ENCODE measurements around the gene SHLD2.
A peak's percentile ranks its signal among the peaks of the same experiment; 100 is the strongest.
"Not testable (repeated sequence)": the region's sequence is repeated elsewhere in the genome, so short reads cannot be mapped to it uniquely, and the experiment has no call there.

Gene SHLD2

GRCh38 chr10:87229211-87229610 lies 134.2 kb downstream of the SHLD2 start:
- H3K36me3 ChIP-seq (ENCODE audit: control insufficient read depth in 1 of 2, insufficient read depth in 2 of 2, low read length in 2 of 2); H3K9me3 ChIP-seq (ENCODE audit: insufficient read depth, low read depth, low read length); H3K27me3 ChIP-seq (ENCODE audit: insufficient read depth, low read length); H3K9ac ChIP-seq (ENCODE audit: low read length); H2BK5ac ChIP-seq (ENCODE audit: low read depth, low read length, poor library complexity); H3K14ac ChIP-seq (ENCODE audit: low read length); H4K12ac ChIP-seq (ENCODE audit: low read depth, low read length); H3K4me2 ChIP-seq (ENCODE audit: low read length); H3K79me1 ChIP-seq (ENCODE audit: low read length); H2AFZ ChIP-seq (ENCODE audit: insufficient read depth, low read length, poor library complexity); H3K27ac ChIP-seq (ENCODE audit: low read depth, low read length); H3K4me3 ChIP-seq (ENCODE audit: low read depth, low read length); H2BK12ac ChIP-seq (ENCODE audit: low read length); H3K4me1 ChIP-seq (ENCODE audit: control insufficient read depth in 1 of 2, insufficient read depth in 2 of 2, low read length in 2 of 2); H2BK120ac ChIP-seq (ENCODE audit: insufficient read depth, low read length, poor library complexity); H4K8ac ChIP-seq (ENCODE audit: low read depth, low read length); H3K23ac ChIP-seq (ENCODE audit: low read length); H3K4ac ChIP-seq (ENCODE audit: low read depth, low read length); H2AK5ac ChIP-seq (ENCODE audit: low read length); H3K79me2 ChIP-seq (ENCODE audit: control insufficient read depth, insufficient read depth, low read length, poor library complexity); H4K91ac ChIP-seq (ENCODE audit: low read depth, low read length): not testable (repeated sequence)
- WGBS (ENCODE audit: extremely low coverage, insufficient coverage, insufficient read length), result no CpG with 5 or more reads among the region's 9 CpGs
- peak overlapping the region; percentile 69 for H3K18ac ChIP-seq (ENCODE audit: low read length)
- DNase-seq, result peak in 1 of 2 donors; percentile 5

- no CpG with 5 or more reads among the region's 7 CpGs for WGBS (ENCODE audit: extremely low coverage, insufficient coverage, insufficient read length)
- DNase-seq; H4K12ac ChIP-seq (ENCODE audit: low read depth, low read length); H3K27me3 ChIP-seq (ENCODE audit: insufficient read depth, low read length); H2AK5ac ChIP-seq (ENCODE audit: low read length); H2AFZ ChIP-seq (ENCODE audit: insufficient read depth, low read length, poor library complexity); H3K4me3 ChIP-seq (ENCODE audit: low read depth, low read length); H2BK12ac ChIP-seq (ENCODE audit: low read length); H3K4me2 ChIP-seq (ENCODE audit: low read length); H3K9ac ChIP-seq (ENCODE audit: low read length); H3K23ac ChIP-seq (ENCODE audit: low read length); H3K14ac ChIP-seq (ENCODE audit: low read length); H3K79me1 ChIP-seq (ENCODE audit: low read length); H3K4me1 ChIP-seq (ENCODE audit: control insufficient read depth in 1 of 2, insufficient read depth in 2 of 2, low read length in 2 of 2); H3K36me3 ChIP-seq (ENCODE audit: control insufficient read depth in 1 of 2, insufficient read depth in 2 of 2, low read length in 2 of 2); H3K27ac ChIP-seq (ENCODE audit: low read depth, low read length); H2BK120ac ChIP-seq (ENCODE audit: insufficient read depth, low read length, poor library complexity); H3K79me2 ChIP-seq (ENCODE audit: control insufficient read depth, insufficient read depth, low read length, poor library complexity); H2BK5ac ChIP-seq (ENCODE audit: low read depth, low read length, poor library complexity); H3K9me3 ChIP-seq (ENCODE audit: insufficient read depth, low read depth, low read length); H3K4ac ChIP-seq (ENCODE audit: low read depth, low read length); H3K18ac ChIP-seq (ENCODE audit: low read length); H4K8ac ChIP-seq (ENCODE audit: low read depth, low read length); H4K91ac ChIP-seq (ENCODE audit: low read depth, low read length): not testable (repeated sequence)
Measured at GRCh38 chr10:87234854-87235253, 139.8 kb downstream of the SHLD2 start.

GRCh38 chr10:87237244-87237643 lies 142.2 kb downstream of the SHLD2 start:
- not testable (repeated sequence) for H4K8ac ChIP-seq (ENCODE audit: low read depth, low read length); H2AFZ ChIP-seq (ENCODE audit: insufficient read depth, low read length, poor library complexity)

GRCh38 chr10:87239346-87239808 lies 144.4 kb downstream of the SHLD2 start:
- H3K9ac ChIP-seq (ENCODE audit: low read length); H3K27ac ChIP-seq (ENCODE audit: low read depth, low read length); H3K9me3 ChIP-seq (ENCODE audit: insufficient read depth, low read depth, low read length); H2AK5ac ChIP-seq (ENCODE audit: low read length); H3K4me1 ChIP-seq (ENCODE audit: control insufficient read depth in 1 of 2, insufficient read depth in 2 of 2, low read length in 2 of 2); H3K36me3 ChIP-seq (ENCODE audit: control insufficient read depth in 1 of 2, insufficient read depth in 2 of 2, low read length in 2 of 2); H2BK120ac ChIP-seq (ENCODE audit: insufficient read depth, low read length, poor library complexity); H3K23ac ChIP-seq (ENCODE audit: low read length); H3K79me2 ChIP-seq (ENCODE audit: control insufficient read depth, insufficient read depth, low read length, poor library complexity); H3K4ac ChIP-seq (ENCODE audit: low read depth, low read length); H4K12ac ChIP-seq (ENCODE audit: low read depth, low read length); H2BK12ac ChIP-seq (ENCODE audit: low read length); H2BK5ac ChIP-seq (ENCODE audit: low read depth, low read length, poor library complexity); H2AFZ ChIP-seq (ENCODE audit: insufficient read depth, low read length, poor library complexity); H3K18ac ChIP-seq (ENCODE audit: low read length); H3K14ac ChIP-seq (ENCODE audit: low read length); H3K79me1 ChIP-seq (ENCODE audit: low read length); H4K91ac ChIP-seq (ENCODE audit: low read depth, low read length); H3K27me3 ChIP-seq (ENCODE audit: insufficient read depth, low read length); H3K4me3 ChIP-seq (ENCODE audit: low read depth, low read length); H3K4me2 ChIP-seq (ENCODE audit: low read length); H4K8ac ChIP-seq (ENCODE audit: low read depth, low read length): not testable (repeated sequence)
- no CpG with 5 or more reads among the region's 6 CpGs for WGBS (ENCODE audit: extremely low coverage, insufficient coverage, insufficient read length)
- peak in 1 of 2 donors; percentile 0 for DNase-seq

More at GRCh38 chr10:87237244-87237643, 142.2 kb downstream of the SHLD2 start:
- H2BK5ac ChIP-seq (ENCODE audit: low read depth, low read length, poor library complexity); H3K14ac ChIP-seq (ENCODE audit: low read length); DNase-seq; H3K4ac ChIP-seq (ENCODE audit: low read depth, low read length); H4K91ac ChIP-seq (ENCODE audit: low read depth, low read length); H3K79me1 ChIP-seq (ENCODE audit: low read length); H4K12ac ChIP-seq (ENCODE audit: low read depth, low read length); H2BK120ac ChIP-seq (ENCODE audit: insufficient read depth, low read length, poor library complexity); H3K27me3 ChIP-seq (ENCODE audit: insufficient read depth, low read length); H3K9me3 ChIP-seq (ENCODE audit: insufficient read depth, low read depth, low read length); H3K18ac ChIP-seq (ENCODE audit: low read length); H2BK12ac ChIP-seq (ENCODE audit: low read length); H3K4me2 ChIP-seq (ENCODE audit: low read length); H3K4me1 ChIP-seq (ENCODE audit: control insufficient read depth in 1 of 2, insufficient read depth in 2 of 2, low read length in 2 of 2); H3K79me2 ChIP-seq (ENCODE audit: control insufficient read depth, insufficient read depth, low read length, poor library complexity); H3K4me3 ChIP-seq (ENCODE audit: low read depth, low read length); H3K36me3 ChIP-seq (ENCODE audit: control insufficient read depth in 1 of 2, insufficient read depth in 2 of 2, low read length in 2 of 2); H3K9ac ChIP-seq (ENCODE audit: low read length); H2AK5ac ChIP-seq (ENCODE audit: low read length); H3K23ac ChIP-seq (ENCODE audit: low read length); H3K27ac ChIP-seq (ENCODE audit: low read depth, low read length): not testable (repeated sequence)
- no CpG with 5 or more reads among the region's 5 CpGs for WGBS (ENCODE audit: extremely low coverage, insufficient coverage, insufficient read length)
